A549 (cell line): ENCODE measurements around the gene RSPH3. TPM values are rescaled to one million over a fixed set of nuclear protein-coding genes. Genes with fewer than 3 reads are reported as not detected.

Source experiments
- ATAC-seq, 2 experiments: fragments of 200-7000 bp in 1 of 2; fragments of >200 bp in 1 of 2; cut with Nextera tagmentation in 1 of 2; cut with Tn5 transposase in 1 of 2; 3 replicates each; pipeline versions ENCODE4 v1.8.0 to v1.9.1; 2018 to 2020; ENCODE audit warnings: mild to moderate bottlenecking in 1 of 2, moderate library complexity in 1 of 2
- CTCF ChIA-PET: fragments of 300-600 bp; sonication (Branson Sonifier 250); formaldehyde crosslinking; extraction: SDS; loops from one replicate; lab custom pipeline; 2021; ENCODE audit warnings: antibody characterized with exemption, inconsistent platforms; lab: Yijun Ruan, JAX
- POLR2A ChIA-PET: fragments of 350-600 bp; formaldehyde crosslinking; extraction: SDS; loops from one replicate; lab custom pipeline; 2021; ENCODE audit warnings: antibody characterized with exemption, inconsistent platforms; lab: Yijun Ruan, JAX
- DNase-seq, 2 experiments: peaks; one replicate each; pipeline versions ENCODE4 v3.0.0 to v3.0.0-alpha.2; 2011 to 2016; ENCODE audit warnings: low read depth in 1 of 2, low spot score in 1 of 2
- FAIRE-seq: peaks from 2 replicates; lab custom pipeline; 2011; peaks lifted over from hg19 to GRCh38; lab: Jason Lieb, UNC
- H3K27ac ChIP-seq, 2 experiments: fragments of >200 bp; sonication (Bioruptor Twin); formaldehyde crosslinking; 3 replicates each; pipeline ENCODE4 v1.5.1; 2016 to 2017
- H3K4me1 ChIP-seq: fragments of >200 bp; sonication (Bioruptor Twin); formaldehyde crosslinking; 3 replicates; pipeline ENCODE4 v1.6.1; 2016
- H3K4me2 ChIP-seq: fragments of >200 bp; sonication (Bioruptor Twin); formaldehyde crosslinking; 3 replicates; pipeline ENCODE4 v1.6.1; 2016
- H3K4me3 ChIP-seq: fragments of >200 bp; sonication (Bioruptor Twin); formaldehyde crosslinking; 3 replicates; pipeline ENCODE4 v1.5.1; 2016
- H3K9me3 ChIP-seq: fragments of >200 bp; sonication (Bioruptor Twin); formaldehyde crosslinking; 3 replicates; pipeline ENCODE4 v1.6.1; 2016
- CHD2 ChIP-seq: fragments of 150-350 bp; IDR thresholded peaks from 2 replicates; pipeline ENCODE4 v1.6.1; 2014; ENCODE audit warnings: low read length; ENCODE audit not compliant: partially characterized antibody
- FOSL2 ChIP-seq, 2 experiments: fragments of 450-650 bp in 1 of 2; fragments of >200 bp in 1 of 2; sonication (Bioruptor Twin) in 1 of 2; formaldehyde crosslinking; IDR thresholded peaks; 2 replicates each; pipeline versions ENCODE4 v1.5.0 to v1.6.1; 2016 to 2020; ENCODE audit warnings: mild to moderate bottlenecking in 1 of 2, moderate library complexity in 1 of 2
- GATA3 ChIP-seq: IDR thresholded peaks from 2 replicates; pipeline ENCODE4 v1.6.1; 2012; ENCODE audit warnings: borderline replicate concordance
- HDAC2 ChIP-seq: fragments of 200-600 bp; sonication (generic); IDR thresholded peaks from 2 replicates; pipeline ENCODE4 v1.6.1; 2016
- HEYL ChIP-seq: fragments of 250-450 bp; sonication (Bioruptor Pico); IDR thresholded peaks from 2 replicates; pipeline ENCODE4 v1.8.0; 2021; ENCODE audit warnings: mild to moderate bottlenecking, moderate library complexity
- HOXA7 ChIP-seq: fragments of 250-450 bp; sonication (Bioruptor Pico); IDR thresholded peaks from 2 replicates; pipeline ENCODE4 v1.5.0; 2020; ENCODE audit warnings: mild to moderate bottlenecking, moderate library complexity
- MAZ ChIP-seq: fragments of 150-350 bp; IDR thresholded peaks from 2 replicates; pipeline ENCODE4 v1.6.1; 2014; ENCODE audit warnings: antibody characterized with exemption, low read depth, low read length, borderline replicate concordance
- NFE2L2 ChIP-seq: fragments of 150-350 bp; conservative IDR thresholded peaks from 2 replicates; pipeline ENCODE4 v1.6.1; 2014; ENCODE audit warnings: low read length
- RAD21 ChIP-seq, 2 experiments: fragments of >200 bp in 1 of 2; sonication (Bioruptor Twin) in 1 of 2; formaldehyde crosslinking in 1 of 2; IDR thresholded peaks in 1 of 2; conservative IDR thresholded peaks in 1 of 2; 2 replicates in 1 of 2; 3 replicates in 1 of 2; pipeline ENCODE4 v1.6.1; 2012 to 2018; ENCODE audit warnings: inconsistent platforms in 1 of 2
- RCOR1 ChIP-seq: fragments of 150-350 bp; IDR thresholded peaks from 2 replicates; pipeline ENCODE4 v1.6.1; 2014; ENCODE audit warnings: antibody characterized with exemption, low read length, low read depth
- RNF2 ChIP-seq: fragments of 200-600 bp; sonication (generic); IDR thresholded peaks from 2 replicates; pipeline ENCODE4 v1.6.1; 2016; ENCODE audit warnings: low read depth, mild to moderate bottlenecking, antibody characterized with exemption, moderate library complexity, borderline replicate concordance
- SMC3 ChIP-seq: fragments of >200 bp; sonication (Bioruptor Twin); formaldehyde crosslinking; IDR thresholded peaks from 3 replicates; pipeline ENCODE4 v1.6.1; 2018; ENCODE audit warnings: inconsistent platforms
- SREBF2 ChIP-seq: fragments of 450-650 bp; IDR thresholded peaks from 2 replicates; pipeline ENCODE4 v1.6.1; 2014; ENCODE audit warnings: mild to moderate bottlenecking, moderate library complexity
- TFCP2L1 ChIP-seq: fragments of 250-450 bp; sonication (Bioruptor Pico); IDR thresholded peaks from 2 replicates; pipeline ENCODE4 v1.5.0; 2021; ENCODE audit warnings: mild to moderate bottlenecking
- TP53 ChIP-seq: fragments of 250-450 bp; sonication (Bioruptor Pico); IDR thresholded peaks from 2 replicates; pipeline ENCODE4 v1.5.0; 2021; ENCODE audit warnings: mild to moderate bottlenecking, moderate library complexity
- ZFP36 ChIP-seq: fragments of 450-650 bp; IDR thresholded peaks from 2 replicates; pipeline ENCODE4 v1.6.1; 2014; ENCODE audit warnings: borderline replicate concordance; ENCODE audit not compliant: partially characterized antibody
- ZNF302 ChIP-seq: fragments of 250-450 bp; sonication (Bioruptor Pico); IDR thresholded peaks from 2 replicates; pipeline ENCODE4 v1.9.0; 2021; ENCODE audit warnings: inconsistent platforms, mild to moderate bottlenecking, moderate library complexity
- ZSCAN20 ChIP-seq: fragments of 250-450 bp; sonication (Bioruptor Pico); IDR thresholded peaks from 2 replicates; pipeline ENCODE4 v1.8.0; 2022; ENCODE audit warnings: mild to moderate bottlenecking, moderate library complexity
- WGBS: methylation state at CpG from one replicate; pipeline ENCODE4 v1.1.6; 2017; ENCODE audit errors: missing lambda C conversion rate; 5-methylcytosine and 5-hydroxymethylcytosine counted together
- polyA plus RNA-seq, 4 experiments: library from polyadenylated mRNA; depleted of rRNA in 3 of 4; stranded (reverse); fragments of >200 nt; fragmentation: RNase III in 1 of 4; extraction: RNeasy Plus Mini Kit Qiagen cat#74134 plus additional on column Dnase treatment in 1 of 4; gene quantifications; 2 replicates in 3 of 4; 3 replicates in 1 of 4; pipeline ENCODE4 v1.2.3, GENCODE V29; 2011 to 2017
- TF ChIP-seq, protein P1 (sequence below): fragments of 150-350 bp; IDR thresholded peaks from 2 replicates; pipeline ENCODE4 v1.6.1; 2014; ENCODE audit warnings: low read depth, mild to moderate bottlenecking, low read length
- TF ChIP-seq, protein P2 (sequence below): fragments of >200 bp; sonication (Bioruptor Twin); formaldehyde crosslinking; IDR thresholded peaks from 2 replicates; pipeline ENCODE4 v1.6.1; 2016
- TF ChIP-seq, protein P3 (sequence below): fragments of >200 bp; sonication (Bioruptor Twin); formaldehyde crosslinking; IDR thresholded peaks from 3 replicates; pipeline ENCODE4 v1.6.1; 2016
- TF ChIP-seq, protein P4 (sequence below): fragments of 450-650 bp; IDR thresholded peaks from 2 replicates; pipeline ENCODE4 v1.6.1; 2014; ENCODE audit warnings: antibody characterized with exemption
- TF ChIP-seq, protein P5 (sequence below): IDR thresholded peaks from 2 replicates; pipeline ENCODE4 v1.6.1; 2012

Gene RSPH3
- polyA plus RNA-seq, 2 of the 4 experiments (the other 2 are of a cell fraction) = 2.6 to 3.6 TPM

DNA sequence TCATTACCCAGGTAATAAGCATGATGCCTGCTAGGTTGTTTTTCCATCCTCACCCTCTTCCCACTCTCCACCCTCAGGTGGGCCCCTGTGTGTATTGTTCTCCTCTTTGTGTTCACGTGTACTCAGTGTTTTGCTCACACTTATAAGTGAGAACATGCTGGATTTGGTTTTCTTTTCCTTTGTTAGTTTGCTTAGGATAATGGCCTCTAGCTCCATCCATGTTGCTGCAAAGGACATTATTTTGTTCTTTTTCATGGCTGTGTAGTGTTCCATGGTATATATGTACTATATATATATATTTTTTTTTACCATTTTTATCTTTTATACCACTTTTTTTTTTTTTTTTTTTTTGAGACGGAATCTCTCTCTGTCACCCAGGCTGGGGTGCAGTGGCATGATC, 71.9 kb downstream of the RSPH3 start (continued):
- TF ChIP-seq, protein P1, sequence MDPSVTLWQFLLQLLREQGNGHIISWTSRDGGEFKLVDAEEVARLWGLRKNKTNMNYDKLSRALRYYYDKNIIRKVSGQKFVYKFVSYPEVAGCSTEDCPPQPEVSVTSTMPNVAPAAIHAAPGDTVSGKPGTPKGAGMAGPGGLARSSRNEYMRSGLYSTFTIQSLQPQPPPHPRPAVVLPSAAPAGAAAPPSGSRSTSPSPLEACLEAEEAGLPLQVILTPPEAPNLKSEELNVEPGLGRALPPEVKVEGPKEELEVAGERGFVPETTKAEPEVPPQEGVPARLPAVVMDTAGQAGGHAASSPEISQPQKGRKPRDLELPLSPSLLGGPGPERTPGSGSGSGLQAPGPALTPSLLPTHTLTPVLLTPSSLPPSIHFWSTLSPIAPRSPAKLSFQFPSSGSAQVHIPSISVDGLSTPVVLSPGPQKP = no peak
- TF ChIP-seq, protein P2, sequence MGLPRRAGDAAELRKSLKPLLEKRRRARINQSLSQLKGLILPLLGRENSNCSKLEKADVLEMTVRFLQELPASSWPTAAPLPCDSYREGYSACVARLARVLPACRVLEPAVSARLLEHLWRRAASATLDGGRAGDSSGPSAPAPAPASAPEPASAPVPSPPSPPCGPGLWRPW = no peak
- TF ChIP-seq, all 56 proteins: peak for 0

DNA sequence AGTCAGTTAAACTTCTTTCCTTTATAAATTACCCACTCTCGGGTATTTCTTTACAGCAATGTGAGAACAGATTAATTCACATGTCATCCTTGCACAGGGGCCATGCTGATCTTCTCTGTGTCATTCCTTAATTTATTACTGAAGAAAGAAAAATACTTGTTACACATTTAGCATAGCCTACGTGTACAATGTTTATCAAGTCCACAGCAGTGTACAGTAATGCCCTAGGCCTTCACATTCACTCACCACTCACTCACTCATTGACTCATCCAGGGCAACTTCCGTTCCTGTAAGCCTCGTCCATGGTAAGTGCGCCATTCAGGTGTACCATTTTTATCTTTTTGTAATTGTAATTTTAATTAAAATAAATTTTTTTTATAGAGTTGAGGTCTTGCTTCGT, 73.6 kb downstream of the RSPH3 start:
- Histone ChIP-seq H3K4me3 (no peak overlapping the region), H3K27ac (peak overlapping the region in 1 of 2 experiments; percentile 26; a peak in 2 of 6 replicates), H3K9me3 (no peaks in the 10 kb centered on the region), H3K4me2 (no peak overlapping the region), H3K4me1 (peaks cover 5% of the 10 kb centered on the region; the same call in 1 of the 3 replicates)
- 35% methylated on average over 6 of the region's 6 CpGs for WGBS
- DNase-seq (peak in 1 of 2 experiments; percentile 48), FAIRE-seq (no peak), ATAC-seq (peak; percentile 62 to 81; a peak in 5 of 6 replicates)
- no peak for TF ChIP-seq RNF2
- no peak for TF ChIP-seq RAD21 (conservative IDR thresholded peaks at IDR 0.05 in 1 of 2, IDR thresholded peaks at IDR 0.05 in 1 of 2)
- TF ChIP-seq SREBF2 = no peak
- no peak for TF ChIP-seq FOSL2 (IDR thresholded peaks at IDR 0.05)
- peak; percentile 60 for TF ChIP-seq FOSL2 (CRISPR knock-in tag; IDR thresholded peaks at IDR 0.05)
- TF ChIP-seq GATA3 = no peak
- ChIA-PET POLR2A (no interaction called here), CTCF (no interaction called here)

DNA sequence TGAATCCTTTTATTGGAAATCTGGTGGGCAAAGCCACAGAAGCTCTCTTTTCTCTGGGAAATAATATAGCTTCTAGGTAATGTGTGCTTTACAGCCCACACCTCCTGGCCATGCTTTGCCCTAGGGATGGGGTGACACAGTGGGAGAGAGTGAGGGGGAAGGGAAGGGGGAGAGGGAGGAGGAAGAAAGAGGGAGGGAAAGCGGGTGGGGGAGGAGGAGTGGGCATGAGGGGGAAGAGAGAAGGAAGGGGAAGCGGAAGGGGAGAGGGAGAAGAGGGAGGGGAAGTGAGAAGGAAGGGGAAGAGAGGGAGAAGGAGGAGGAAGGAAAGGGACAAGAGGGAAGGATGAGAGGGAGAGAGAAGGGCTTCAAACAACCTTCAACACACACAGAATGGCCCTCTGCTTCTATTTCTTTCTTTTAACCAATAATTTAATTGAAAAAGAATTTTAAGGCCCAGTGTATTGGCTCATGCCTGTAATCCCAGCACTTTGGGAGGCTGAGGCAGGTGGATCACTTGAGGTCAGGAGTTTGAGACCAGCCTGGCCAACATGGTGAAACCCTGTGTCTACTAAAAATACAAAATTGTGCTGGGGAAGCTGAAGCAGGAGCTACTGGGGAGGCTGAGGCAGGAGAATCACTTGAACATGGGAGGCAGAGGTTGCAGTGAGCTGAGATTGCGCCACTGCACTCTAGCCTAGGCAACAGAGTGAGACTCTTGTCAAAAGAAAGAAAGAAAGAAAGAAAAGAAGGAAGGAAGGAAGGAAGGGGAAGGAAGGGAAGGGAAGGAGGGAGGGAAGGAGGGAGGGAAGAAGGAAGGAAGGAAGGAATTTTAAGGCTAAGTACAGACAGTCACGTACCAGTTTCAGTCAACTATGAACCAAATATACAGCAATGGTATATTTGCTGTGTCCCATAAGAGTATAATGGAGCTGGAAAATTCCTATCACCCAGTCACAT, 75.2 kb downstream of the RSPH3 start:
- TF ChIP-seq RAD21 (conservative IDR thresholded peaks at IDR 0.05 in 1 of 2, IDR thresholded peaks at IDR 0.05 in 1 of 2) (no peak), SMC3 (no peak), NFE2L2 (no peak), MAZ (no peak)
- TF ChIP-seq, protein P3, sequence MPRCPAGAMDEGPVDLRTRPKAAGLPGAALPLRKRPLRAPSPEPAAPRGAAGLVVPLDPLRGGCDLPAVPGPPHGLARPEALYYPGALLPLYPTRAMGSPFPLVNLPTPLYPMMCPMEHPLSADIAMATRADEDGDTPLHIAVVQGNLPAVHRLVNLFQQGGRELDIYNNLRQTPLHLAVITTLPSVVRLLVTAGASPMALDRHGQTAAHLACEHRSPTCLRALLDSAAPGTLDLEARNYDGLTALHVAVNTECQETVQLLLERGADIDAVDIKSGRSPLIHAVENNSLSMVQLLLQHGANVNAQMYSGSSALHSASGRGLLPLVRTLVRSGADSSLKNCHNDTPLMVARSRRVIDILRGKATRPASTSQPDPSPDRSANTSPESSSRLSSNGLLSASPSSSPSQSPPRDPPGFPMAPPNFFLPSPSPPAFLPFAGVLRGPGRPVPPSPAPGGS = no peak
- TF ChIP-seq, protein P4, sequence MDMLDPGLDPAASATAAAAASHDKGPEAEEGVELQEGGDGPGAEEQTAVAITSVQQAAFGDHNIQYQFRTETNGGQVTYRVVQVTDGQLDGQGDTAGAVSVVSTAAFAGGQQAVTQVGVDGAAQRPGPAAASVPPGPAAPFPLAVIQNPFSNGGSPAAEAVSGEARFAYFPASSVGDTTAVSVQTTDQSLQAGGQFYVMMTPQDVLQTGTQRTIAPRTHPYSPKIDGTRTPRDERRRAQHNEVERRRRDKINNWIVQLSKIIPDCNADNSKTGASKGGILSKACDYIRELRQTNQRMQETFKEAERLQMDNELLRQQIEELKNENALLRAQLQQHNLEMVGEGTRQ = no peak
- ATAC-seq (no peak), DNase-seq (no peak), FAIRE-seq (no peak)
- Histone ChIP-seq H3K9me3 (no peaks in the 10 kb centered on the region), H3K4me1 (peaks cover 5% of the 10 kb centered on the region; the same call in 1 of the 3 replicates), H3K27ac (no peak overlapping the region), H3K4me2 (no peak overlapping the region), H3K4me3 (no peak overlapping the region)
- ChIA-PET POLR2A (no interaction called here), CTCF (interaction anchor here (0.5 to 0.6 kb wide), 2 partner anchors 25 to 166 kb away, joined by 3 read pairs; no protein-coding TSS in a partner anchor)
- 82% methylated on average over 2 of the region's 4 CpGs for WGBS

DNA sequence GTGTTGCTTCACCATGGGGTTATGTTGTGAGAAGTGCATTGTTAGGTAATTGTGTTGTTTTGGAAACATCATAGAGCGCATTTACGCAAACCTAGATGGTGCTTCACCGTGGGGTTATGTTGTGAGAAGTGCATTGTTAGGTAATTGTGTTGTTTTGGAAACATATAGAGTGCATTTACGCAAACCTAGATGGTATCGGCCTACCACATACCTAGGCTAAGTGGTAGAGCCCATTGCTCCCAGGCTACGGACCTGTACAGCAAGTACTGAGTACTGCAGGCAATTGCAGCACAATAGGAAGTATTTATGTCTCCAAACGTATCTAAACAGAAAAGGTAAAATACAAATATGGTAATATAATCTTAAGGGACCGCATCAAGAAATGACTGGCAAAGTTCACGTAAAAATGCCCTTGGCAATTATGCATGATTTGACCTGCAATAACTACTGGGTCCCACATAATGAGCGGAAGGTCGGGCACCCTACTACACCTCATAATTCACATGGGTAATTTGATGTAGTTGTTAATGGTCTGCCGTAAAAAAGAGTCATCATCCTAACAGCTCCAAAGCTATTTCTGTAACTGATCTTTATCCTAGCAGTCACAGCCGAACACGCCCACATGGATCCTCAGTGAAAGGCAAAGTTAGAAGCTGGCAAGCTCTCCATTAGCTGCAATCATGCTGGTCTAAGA, 76.0 kb downstream of the RSPH3 start:
- CTCF ChIA-PET = interaction anchor here (0.6 kb wide), 1 partner anchor 26 kb away, joined by 3 read pairs; no protein-coding TSS in a partner anchor
- H3K9me3 ChIP-seq = no peaks in the 10 kb centered on the region
- TF ChIP-seq ZNF302 (CRISPR knock-in tag) (no peak), RCOR1 (no peak), CHD2 (no peak), HOXA7 (CRISPR knock-in tag) (no peak), TFCP2L1 (CRISPR knock-in tag) (no peak), HEYL (CRISPR knock-in tag) (no peak), HDAC2 (no peak), TP53 (CRISPR knock-in tag) (no peak), ZSCAN20 (CRISPR knock-in tag) (no peak), ZFP36 (no peak)
- TF ChIP-seq, protein P5, sequence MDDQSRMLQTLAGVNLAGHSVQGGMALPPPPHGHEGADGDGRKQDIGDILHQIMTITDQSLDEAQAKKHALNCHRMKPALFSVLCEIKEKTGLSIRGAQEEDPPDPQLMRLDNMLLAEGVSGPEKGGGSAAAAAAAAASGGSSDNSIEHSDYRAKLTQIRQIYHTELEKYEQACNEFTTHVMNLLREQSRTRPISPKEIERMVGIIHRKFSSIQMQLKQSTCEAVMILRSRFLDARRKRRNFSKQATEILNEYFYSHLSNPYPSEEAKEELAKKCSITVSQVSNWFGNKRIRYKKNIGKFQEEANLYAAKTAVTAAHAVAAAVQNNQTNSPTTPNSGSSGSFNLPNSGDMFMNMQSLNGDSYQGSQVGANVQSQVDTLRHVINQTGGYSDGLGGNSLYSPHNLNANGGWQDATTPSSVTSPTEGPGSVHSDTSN = no peak
- TF ChIP-seq, protein P3 = no peak

More for the DNA sequence above, 76.0 kb downstream of the RSPH3 start:
- WGBS = 85% methylated on average over 14 of the region's 14 CpGs
- no peak for FAIRE-seq
- Histone ChIP-seq H3K4me2 (no peak overlapping the region), H3K4me1 (peaks cover 5% of the 10 kb centered on the region; the same call in 1 of the 3 replicates), H3K27ac (no peak overlapping the region), H3K4me3 (no peak overlapping the region)
- POLR2A ChIA-PET = no interaction called here
- DNase-seq = no peak
- ATAC-seq = no peak
